ENCODE results near the gene CFAP65. TPM values are rescaled to one million over a fixed set of nuclear protein-coding genes. Genes with fewer than 3 reads are reported as not detected.

Gene CFAP65
- total RNA-seq, 4 donors from 2014 or later = under 0.01 to 1.3 (median 0.78) TPM; not detected in 1

DNA sequence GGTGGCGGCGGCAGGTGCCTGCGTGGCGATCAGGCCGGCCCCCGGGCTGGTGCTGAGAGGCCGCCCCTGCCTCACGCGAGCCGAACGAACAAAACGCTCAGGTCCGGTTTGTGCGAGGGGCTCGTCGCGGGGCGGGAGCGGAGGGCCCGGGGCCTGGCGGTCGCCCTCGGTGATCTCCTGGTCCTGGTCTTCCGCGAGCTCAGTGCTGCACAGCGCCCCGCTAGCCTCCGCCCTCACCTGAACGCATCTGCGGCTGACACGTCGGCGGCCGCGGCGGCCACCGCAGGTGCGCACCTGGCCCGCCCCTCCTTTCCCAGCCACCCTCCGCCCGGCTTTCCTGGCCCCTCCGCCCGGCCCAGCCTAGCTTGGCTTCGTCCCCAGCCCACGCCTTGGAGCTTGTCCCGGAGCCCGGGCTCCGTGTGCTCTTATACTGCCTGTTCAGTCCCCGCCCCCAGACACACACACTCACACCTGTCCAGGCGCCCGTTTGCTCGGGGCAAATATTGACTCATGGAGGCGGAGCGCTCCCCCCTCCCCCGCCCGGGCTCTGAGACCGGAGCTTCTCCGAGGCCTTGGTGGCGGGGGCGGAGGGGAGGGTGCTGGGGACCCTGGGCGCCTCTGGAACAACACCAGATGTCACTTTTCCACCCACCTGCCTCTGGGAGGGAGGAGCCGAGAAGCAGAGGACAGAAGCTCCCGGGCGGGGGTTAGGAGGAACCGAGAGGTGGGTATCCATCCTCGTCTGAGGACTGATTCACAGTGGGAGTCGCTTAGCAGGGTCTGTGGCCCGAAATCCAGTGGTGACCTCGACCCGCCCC, 39.5 kb downstream of the CFAP65 start:
- intact Hi-C loops (cut with DNase I) = no loop called here
- 1% methylated on average over 12 to 59 of the region's 70 CpGs for WGBS, 2 donors
- no peaks in the 10 kb centered on the region for H3K9me3 ChIP-seq
- H3K4me3 ChIP-seq (replicated peaks in 1 of 3) = peak overlapping the region in 1 of 3 donors; percentile 23
- DNase-seq = peak; percentile 65 to 71
- no peak for TF ChIP-seq POLR2A (IDR thresholded peaks at IDR 0.05)
- TF ChIP-seq, protein P1, sequence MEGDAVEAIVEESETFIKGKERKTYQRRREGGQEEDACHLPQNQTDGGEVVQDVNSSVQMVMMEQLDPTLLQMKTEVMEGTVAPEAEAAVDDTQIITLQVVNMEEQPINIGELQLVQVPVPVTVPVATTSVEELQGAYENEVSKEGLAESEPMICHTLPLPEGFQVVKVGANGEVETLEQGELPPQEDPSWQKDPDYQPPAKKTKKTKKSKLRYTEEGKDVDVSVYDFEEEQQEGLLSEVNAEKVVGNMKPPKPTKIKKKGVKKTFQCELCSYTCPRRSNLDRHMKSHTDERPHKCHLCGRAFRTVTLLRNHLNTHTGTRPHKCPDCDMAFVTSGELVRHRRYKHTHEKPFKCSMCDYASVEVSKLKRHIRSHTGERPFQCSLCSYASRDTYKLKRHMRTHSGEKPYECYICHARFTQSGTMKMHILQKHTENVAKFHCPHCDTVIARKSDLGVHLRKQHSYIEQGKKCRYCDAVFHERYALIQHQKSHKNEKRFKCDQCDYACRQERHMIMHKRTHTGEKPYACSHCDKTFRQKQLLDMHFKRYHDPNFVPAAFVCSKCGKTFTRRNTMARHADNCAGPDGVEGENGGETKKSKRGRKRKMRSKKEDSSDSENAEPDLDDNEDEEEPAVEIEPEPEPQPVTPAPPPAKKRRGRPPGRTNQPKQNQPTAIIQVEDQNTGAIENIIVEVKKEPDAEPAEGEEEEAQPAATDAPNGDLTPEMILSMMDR (IDR thresholded peaks at IDR 0.05) = no peak
- peaks cover 22% of the 10 kb centered on the region for H3K27me3 ChIP-seq
- no peaks in the 10 kb centered on the region for H3K36me3 ChIP-seq
- peaks cover 20 to 22% of the 10 kb centered on the region in 2 donors for H3K4me1 ChIP-seq
- H3K27ac ChIP-seq = no peak overlapping the region

DNA sequence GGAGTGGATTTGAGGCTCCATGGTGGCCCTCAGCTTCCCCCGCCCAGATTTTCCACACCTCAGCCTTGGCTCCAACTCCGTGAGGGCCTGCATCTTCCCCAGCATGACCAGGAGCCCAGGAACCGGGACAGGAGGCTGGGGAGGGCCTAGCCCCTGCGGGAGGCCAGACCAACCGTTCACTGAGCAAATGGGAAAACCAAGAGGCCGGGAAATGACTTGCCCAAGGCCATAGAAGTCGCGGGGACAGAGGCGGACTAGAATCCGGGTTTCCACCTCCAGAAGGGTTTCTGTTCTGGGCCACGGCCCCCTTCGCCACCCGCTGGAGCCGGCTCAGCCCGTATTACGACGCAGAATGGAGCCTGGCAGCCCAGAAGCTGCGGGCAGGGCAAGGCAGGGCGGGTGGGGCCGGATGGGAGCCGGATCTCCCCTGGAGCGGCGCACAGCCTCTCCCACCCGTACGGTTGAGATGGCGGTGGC, 40.2 kb downstream of the CFAP65 start:
- no peak for DNase-seq
- Histone ChIP-seq H3K36me3 (no peaks in the 10 kb centered on the region), H3K27me3 (peaks cover 22% of the 10 kb centered on the region), H3K4me1 (peaks cover 20 to 26% of the 10 kb centered on the region in 2 donors), H3K4me3 (replicated peaks in 1 of 3) (no peak overlapping the region), H3K27ac (no peak overlapping the region), H3K9me3 (no peaks in the 10 kb centered on the region)
- TF ChIP-seq, protein P1 (IDR thresholded peaks at IDR 0.05) = no peak
- TF ChIP-seq POLR2A (IDR thresholded peaks at IDR 0.05) = no peak
- 14 to 16% methylated on average over 5 to 11 of the region's 26 CpGs for WGBS, 2 donors
- intact Hi-C loops (cut with DNase I) = no loop called here

DNA sequence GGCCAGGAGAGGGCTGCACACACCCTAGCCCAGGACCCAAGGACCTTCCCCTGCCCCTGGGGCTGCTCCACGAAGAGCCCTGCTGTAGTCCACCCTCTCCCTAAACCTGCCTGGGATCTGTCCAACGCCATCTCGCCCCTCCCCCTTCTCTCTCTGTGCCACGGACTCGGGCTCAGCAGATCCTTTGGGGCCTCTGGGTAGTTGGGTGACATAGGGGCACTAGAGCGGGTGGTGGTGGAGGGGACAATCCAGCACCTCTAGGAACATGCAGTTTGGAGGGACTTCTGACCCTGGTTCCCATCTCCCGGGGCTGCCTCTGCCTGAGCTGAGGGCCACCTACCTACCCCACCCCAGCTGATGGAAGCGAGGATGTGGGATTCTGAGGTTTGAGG, 40.8 kb downstream of the CFAP65 start:
- TF ChIP-seq, protein P1 (IDR thresholded peaks at IDR 0.05) = no peak
- TF ChIP-seq POLR2A (IDR thresholded peaks at IDR 0.05) = no peak
- intact Hi-C loops (cut with DNase I) = no loop called here
- Histone ChIP-seq H3K9me3 (no peaks in the 10 kb centered on the region), H3K27ac (no peak overlapping the region), H3K4me1 (peaks cover 23 to 30% of the 10 kb centered on the region in 2 donors), H3K36me3 (no peaks in the 10 kb centered on the region), H3K27me3 (peaks cover 22% of the 10 kb centered on the region), H3K4me3 (replicated peaks in 1 of 3) (no peak overlapping the region)
- 25 to 80% methylated on average over 1 to 8 of the region's 8 CpGs for WGBS, 2 donors
- DNase-seq = no peak

DNA sequence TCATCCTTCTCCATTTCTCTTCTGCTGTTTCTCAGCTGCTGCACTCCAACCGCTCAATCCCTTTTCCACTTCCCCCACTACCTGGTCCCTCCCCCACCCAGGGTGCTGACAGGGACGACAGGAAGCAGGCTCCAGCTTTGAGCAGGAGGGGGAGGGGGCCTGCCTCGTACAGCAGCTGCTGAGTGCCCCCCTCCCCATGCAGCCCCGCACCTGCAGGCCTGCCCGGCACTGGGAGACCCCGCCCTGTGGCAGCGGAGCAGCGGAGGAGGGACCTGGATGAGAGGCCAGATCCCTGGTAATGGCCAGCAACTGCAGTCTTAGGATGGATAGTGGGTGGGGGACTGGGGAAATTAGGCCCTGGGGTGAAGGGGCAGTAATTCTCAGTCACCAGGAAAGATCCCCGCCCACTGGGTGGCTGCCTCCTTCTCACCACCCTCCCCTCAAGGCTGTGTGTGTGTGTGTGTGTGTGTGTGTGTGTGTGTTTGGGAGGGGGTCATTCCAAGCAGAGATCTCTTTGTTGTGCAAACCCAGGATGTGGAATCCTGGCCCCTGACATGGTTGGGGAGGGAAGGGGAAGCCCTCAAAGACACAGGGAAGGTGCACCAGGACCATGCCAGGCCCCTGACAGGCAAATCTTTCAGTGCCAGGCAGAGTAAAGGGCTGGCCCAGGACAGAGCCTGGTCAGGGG, 41.3 kb downstream of the CFAP65 start:
- peaks cover 24 to 30% of the 10 kb centered on the region in 2 donors for H3K4me1 ChIP-seq
- H3K27ac ChIP-seq = no peak overlapping the region
- DNase-seq = no peak
- no peaks in the 10 kb centered on the region for H3K9me3 ChIP-seq
- intact Hi-C loops (cut with DNase I) = no loop called here
- TF ChIP-seq, protein P1 (IDR thresholded peaks at IDR 0.05) = no peak
- TF ChIP-seq POLR2A (IDR thresholded peaks at IDR 0.05) = no peak
- no peaks in the 10 kb centered on the region for H3K36me3 ChIP-seq
- peaks cover 22% of the 10 kb centered on the region for H3K27me3 ChIP-seq
- whole genome bisulfite sequencing, 2 donors = 16% methylated on average over 8 to 9 of the region's 9 CpGs
- H3K4me3 ChIP-seq (replicated peaks in 1 of 3) = no peak overlapping the region
